SHP77 (cell line): Measurements from ENCODE around the gene GDF2.

Source experiments
- DNase-seq, 2 experiments: peaks; one replicate each; lab custom pipeline; 2025; lab: John Stamatoyannopoulos, UW

The GDF2 gene

GRCh38 chr10:47332946-47333345 is 10.7 kb downstream of the GDF2 start:
- DNase-seq, result no peak

GRCh38 chr10:47333532-47333931 is 11.3 kb downstream of the GDF2 start:
- no peak for DNase-seq

- no peak for DNase-seq
Observed at GRCh38 chr10:47334466-47335295, 12.4 kb downstream of the GDF2 start.

GRCh38 chr10:47335906-47336305 is 13.7 kb downstream of the GDF2 start:
- DNase-seq, result no peak

- no peak for DNase-seq
Observed at GRCh38 chr10:47336387-47337134, 14.3 kb downstream of the GDF2 start.

- no peak for DNase-seq
Observed at GRCh38 chr10:47337310-47337709, 15.1 kb downstream of the GDF2 start.

- DNase-seq, result no peak
Observed at GRCh38 chr10:47339186-47339735, 17.0 kb downstream of the GDF2 start.

GRCh38 chr10:47339759-47340607 is 17.7 kb downstream of the GDF2 start:
- no peak for DNase-seq

- DNase-seq, result no peak
Observed at GRCh38 chr10:47340608-47341170, 18.4 kb downstream of the GDF2 start.

GRCh38 chr10:47344996-47345870 is 23.0 kb downstream of the GDF2 start:
- no peak for DNase-seq

- DNase-seq, result no peak
Observed at GRCh38 chr10:47346581-47347302, 24.5 kb downstream of the GDF2 start.

- DNase-seq, result no peak
Observed at GRCh38 chr10:47347303-47347675, 25.0 kb downstream of the GDF2 start.

GRCh38 chr10:47348138-47348651 is 25.9 kb downstream of the GDF2 start, which contains the start of gene RBP3:
Gene RBP3, plus strand, starts transcription at chr10:47348363. Its CDS starts 122 bp downstream, at chr10:47348485.
- no peak for DNase-seq

GRCh38 chr10:47348661-47349470 is 26.6 kb downstream of the GDF2 start:
- DNase-seq, result no peak

GRCh38 chr10:47349516-47349915 is 27.3 kb downstream of the GDF2 start:
- no peak for DNase-seq

GRCh38 chr10:47349941-47350371 is 27.7 kb downstream of the GDF2 start:
- DNase-seq, result no peak

GRCh38 chr10:47350671-47351640 is 28.7 kb downstream of the GDF2 start:
- DNase-seq, result no peak
